Measurements from ENCODE around the gene L3MBTL4.
A peak's percentile ranks its signal among the peaks of the same experiment; 100 is the strongest.
"Not testable (repeated sequence)": the region's sequence is repeated elsewhere in the genome, so short reads cannot be mapped to it uniquely, and the experiment has no call there.

L3MBTL4 gene

DNA sequence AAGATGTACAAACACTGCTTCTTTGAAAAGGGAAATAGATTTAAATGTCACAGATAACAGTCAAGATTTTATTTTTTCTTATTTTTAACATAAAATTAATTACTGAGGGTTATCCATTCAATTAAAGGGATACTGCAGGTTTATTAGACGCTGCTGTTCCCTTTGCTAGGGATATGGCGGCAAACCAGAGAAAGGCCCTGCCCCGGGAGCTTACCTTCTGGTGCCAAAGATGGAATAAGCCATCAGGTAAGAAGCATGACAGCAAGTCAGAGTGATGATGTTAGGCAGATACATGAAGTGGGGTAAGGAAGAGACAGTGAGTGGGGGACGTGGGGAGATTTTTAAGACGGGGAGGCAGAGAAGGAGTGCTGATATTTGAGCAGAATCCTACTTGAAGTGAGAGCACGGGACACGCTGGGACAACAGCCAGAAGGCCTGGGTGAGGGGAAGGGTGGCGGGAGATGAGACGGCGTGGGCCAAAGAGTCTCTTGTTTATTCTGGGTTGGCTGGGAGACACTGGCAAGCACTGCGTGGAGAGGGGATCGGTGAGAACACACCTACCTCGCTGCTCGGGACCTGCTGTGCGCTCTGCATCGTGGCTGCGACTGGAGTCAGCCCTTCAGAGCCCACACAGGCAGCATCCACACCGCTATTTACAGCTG lies 268.9 kb downstream of the L3MBTL4 start:
- DNase-seq (ENCODE audit: low read depth): no peak
- H3K4me3 ChIP-seq (ENCODE audit: low read depth, low read length): no peak overlapping the region
- TF ChIP-seq CTCF (IDR thresholded peaks at IDR 0.05; ENCODE audit: control insufficient read depth, extremely low read depth, insufficient read depth): no peak

- no peak for DNase-seq (ENCODE audit: low read depth)
- TF ChIP-seq CTCF (IDR thresholded peaks at IDR 0.05; ENCODE audit: control insufficient read depth, extremely low read depth, insufficient read depth): no peak
- H3K4me3 ChIP-seq (ENCODE audit: low read depth, low read length): no peak overlapping the region
These were observed 275.7 kb downstream of the L3MBTL4 start for GRCh38 chr18:6139007-6139406.

- DNase-seq (ENCODE audit: low read depth); H3K4me3 ChIP-seq (ENCODE audit: low read depth, low read length): not testable (repeated sequence)
These were observed 278.8 kb downstream of the L3MBTL4 start for GRCh38 chr18:6135901-6136300.

DNA sequence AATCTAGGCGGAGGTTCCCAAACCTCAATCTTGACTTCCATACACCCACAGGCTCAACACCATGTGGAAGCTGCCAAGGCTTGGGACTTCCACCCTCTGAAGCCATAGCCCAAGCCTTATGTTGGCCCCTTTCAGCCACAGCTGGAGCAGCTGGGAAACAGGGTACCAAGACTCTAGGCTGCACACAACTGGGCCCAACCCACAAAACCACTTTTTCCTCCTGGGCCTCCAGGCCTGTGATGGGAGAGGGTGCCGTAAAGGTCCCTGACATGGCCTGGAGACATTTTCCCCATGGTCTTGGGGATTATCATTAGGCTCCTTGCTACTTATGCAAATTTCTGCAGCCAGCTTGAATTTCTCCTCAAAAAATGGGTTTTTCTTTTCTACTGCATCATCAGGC lies 279.7 kb downstream of the L3MBTL4 start:
- not testable (repeated sequence) for H3K4me3 ChIP-seq (ENCODE audit: low read depth, low read length); DNase-seq (ENCODE audit: low read depth)

DNA sequence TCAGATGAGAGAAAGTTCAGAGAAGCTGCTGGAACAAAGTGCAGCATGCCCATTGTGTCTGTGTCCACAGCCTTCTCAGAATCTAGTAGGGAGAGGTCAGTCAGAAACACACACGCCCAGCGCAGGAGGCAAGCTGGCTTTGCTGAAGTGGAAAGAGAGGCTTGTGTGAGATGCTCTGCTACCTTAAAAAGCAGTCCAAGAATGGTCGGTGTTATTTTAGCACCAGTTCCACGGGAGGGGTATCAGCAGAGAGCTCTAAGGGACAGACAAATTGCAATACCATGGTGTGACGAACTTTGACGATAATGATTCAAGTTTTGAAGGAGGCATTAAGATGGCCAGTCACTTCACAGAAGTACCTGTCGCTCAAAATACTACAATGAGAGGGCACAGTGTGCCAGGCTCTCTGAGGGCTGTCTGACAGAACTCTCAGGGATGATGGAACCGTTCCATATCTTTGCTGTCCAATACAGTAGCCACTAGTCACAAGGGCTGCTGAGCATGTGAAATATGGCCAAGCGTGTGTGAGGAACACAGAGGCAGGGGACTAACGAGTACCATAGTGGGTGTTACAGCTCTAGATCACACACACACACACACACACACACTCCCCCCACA lies 281.9 kb downstream of the L3MBTL4 start:
- H3K4me3 ChIP-seq (ENCODE audit: low read depth, low read length): no peak overlapping the region
- no peak for TF ChIP-seq CTCF (IDR thresholded peaks at IDR 0.05; ENCODE audit: control insufficient read depth, extremely low read depth, insufficient read depth)
- DNase-seq (ENCODE audit: low read depth): no peak

DNA sequence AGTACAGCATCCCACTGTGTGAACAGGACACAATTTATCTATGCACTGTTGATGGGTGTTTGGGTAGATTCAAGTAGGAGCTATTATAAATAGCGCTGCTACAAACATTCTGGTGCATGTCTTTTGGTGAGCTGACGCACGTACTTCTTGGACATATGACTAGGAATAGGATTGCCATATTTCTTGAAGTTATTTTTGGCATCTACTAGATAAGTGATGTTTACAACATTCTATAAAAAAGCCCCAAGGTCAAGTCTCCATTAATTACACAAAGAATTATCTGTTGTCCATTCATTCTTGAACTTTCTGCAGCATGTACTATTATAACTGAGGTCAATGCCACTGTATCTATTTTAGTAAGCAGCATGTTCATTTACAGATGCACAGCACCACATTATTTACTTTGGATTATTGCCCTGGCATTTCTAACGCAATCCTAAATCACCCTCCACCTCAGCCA lies 293.9 kb downstream of the L3MBTL4 start:
- TF ChIP-seq CTCF (IDR thresholded peaks at IDR 0.05; ENCODE audit: control insufficient read depth, extremely low read depth, insufficient read depth): no peak
- DNase-seq (ENCODE audit: low read depth): peak; percentile 32

DNA sequence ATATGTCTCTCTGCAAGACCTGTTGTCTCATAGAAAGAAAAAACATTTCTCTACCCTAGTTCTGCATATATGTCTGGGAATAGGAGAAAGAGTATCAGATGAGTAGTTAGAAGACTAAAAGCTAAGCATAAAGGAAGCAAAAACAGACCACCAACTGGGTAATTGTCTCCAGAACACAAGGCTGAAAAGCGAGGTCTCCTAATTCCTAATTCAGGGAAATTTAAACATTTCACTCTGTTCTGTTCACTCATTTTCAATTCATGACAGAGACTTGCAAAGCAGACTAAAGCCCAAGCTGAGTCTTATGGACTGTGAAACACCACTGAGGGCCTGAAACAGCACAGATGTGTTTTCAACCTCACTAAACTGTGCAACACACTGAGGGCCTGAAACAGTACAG lies 294.9 kb downstream of the L3MBTL4 start:
- no peak for TF ChIP-seq CTCF (IDR thresholded peaks at IDR 0.05; ENCODE audit: control insufficient read depth, extremely low read depth, insufficient read depth)
- no peak for DNase-seq (ENCODE audit: low read depth)
- H3K4me3 ChIP-seq (ENCODE audit: low read depth, low read length): no peak overlapping the region

More for the DNA sequence above, 293.9 kb downstream of the L3MBTL4 start:
- H3K4me3 ChIP-seq (ENCODE audit: low read depth, low read length): no peak overlapping the region

- no peak for TF ChIP-seq CTCF (IDR thresholded peaks at IDR 0.05; ENCODE audit: control insufficient read depth, extremely low read depth, insufficient read depth)
- DNase-seq (ENCODE audit: low read depth): no peak
- no peak overlapping the region for H3K4me3 ChIP-seq (ENCODE audit: low read depth, low read length)
These were observed 296.6 kb downstream of the L3MBTL4 start for GRCh38 chr18:6118080-6118479.
